ENCODE results near the gene CBLC. TPM values are rescaled to one million over a fixed set of nuclear protein-coding genes. Genes with fewer than 3 reads are reported as not detected.

Gene CBLC
- total RNA-seq, 1 experiment from 2014 or later, result 54.3 TPM

DNA sequence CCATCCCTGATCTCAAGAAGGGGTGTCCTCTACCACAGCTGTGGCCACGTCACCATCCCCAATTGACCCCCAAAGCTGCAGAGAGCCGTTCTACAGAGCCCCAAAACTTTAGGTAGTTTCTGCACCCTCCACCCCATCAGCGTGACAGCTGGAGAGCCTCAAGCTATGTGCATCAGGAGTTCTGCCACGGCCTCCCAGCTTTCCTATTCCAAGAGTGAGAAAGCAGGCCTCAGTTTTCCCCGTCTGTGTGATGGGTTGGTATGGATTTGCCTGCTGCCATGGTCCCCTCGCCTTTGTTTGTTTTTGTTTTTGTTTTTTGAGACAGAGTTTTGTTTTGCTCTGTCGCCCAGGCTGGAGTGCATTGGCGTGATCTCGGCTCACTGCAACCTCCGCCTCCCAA, 27.7 kb upstream of the CBLC start:
- intact Hi-C loops (cut with micrococcal nuclease; ENCODE audit: unreplicated experiment), result no loop called here
- no TSS peak for BruUV-seq (replicated peaks)
- Mint-ChIP-seq H3K4me1 (ENCODE audit: low read depth, unreplicated experiment) (peaks cover 80% of the 10 kb centered on the region), H3K27ac (ENCODE audit: unreplicated experiment) (peak overlapping the region; percentile 74), H3K36me3 (ENCODE audit: insufficient read depth, unreplicated experiment) (peaks cover 89% of the 10 kb centered on the region), H3K9me3 (ENCODE audit: low read depth, unreplicated experiment) (no peaks in the 10 kb centered on the region), H3K27me3 (ENCODE audit: unreplicated experiment) (no peaks in the 10 kb centered on the region), H3K4me3 (ENCODE audit: low read depth, unreplicated experiment) (peak overlapping the region; percentile 72)
- no peak for DNase-seq
- CTCF ChIA-PET, result no interaction called here
- TF ChIP-seq, protein P1, sequence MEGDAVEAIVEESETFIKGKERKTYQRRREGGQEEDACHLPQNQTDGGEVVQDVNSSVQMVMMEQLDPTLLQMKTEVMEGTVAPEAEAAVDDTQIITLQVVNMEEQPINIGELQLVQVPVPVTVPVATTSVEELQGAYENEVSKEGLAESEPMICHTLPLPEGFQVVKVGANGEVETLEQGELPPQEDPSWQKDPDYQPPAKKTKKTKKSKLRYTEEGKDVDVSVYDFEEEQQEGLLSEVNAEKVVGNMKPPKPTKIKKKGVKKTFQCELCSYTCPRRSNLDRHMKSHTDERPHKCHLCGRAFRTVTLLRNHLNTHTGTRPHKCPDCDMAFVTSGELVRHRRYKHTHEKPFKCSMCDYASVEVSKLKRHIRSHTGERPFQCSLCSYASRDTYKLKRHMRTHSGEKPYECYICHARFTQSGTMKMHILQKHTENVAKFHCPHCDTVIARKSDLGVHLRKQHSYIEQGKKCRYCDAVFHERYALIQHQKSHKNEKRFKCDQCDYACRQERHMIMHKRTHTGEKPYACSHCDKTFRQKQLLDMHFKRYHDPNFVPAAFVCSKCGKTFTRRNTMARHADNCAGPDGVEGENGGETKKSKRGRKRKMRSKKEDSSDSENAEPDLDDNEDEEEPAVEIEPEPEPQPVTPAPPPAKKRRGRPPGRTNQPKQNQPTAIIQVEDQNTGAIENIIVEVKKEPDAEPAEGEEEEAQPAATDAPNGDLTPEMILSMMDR (IDR thresholded peaks at IDR 0.05; ENCODE audit: unreplicated experiment), result no peak

DNA sequence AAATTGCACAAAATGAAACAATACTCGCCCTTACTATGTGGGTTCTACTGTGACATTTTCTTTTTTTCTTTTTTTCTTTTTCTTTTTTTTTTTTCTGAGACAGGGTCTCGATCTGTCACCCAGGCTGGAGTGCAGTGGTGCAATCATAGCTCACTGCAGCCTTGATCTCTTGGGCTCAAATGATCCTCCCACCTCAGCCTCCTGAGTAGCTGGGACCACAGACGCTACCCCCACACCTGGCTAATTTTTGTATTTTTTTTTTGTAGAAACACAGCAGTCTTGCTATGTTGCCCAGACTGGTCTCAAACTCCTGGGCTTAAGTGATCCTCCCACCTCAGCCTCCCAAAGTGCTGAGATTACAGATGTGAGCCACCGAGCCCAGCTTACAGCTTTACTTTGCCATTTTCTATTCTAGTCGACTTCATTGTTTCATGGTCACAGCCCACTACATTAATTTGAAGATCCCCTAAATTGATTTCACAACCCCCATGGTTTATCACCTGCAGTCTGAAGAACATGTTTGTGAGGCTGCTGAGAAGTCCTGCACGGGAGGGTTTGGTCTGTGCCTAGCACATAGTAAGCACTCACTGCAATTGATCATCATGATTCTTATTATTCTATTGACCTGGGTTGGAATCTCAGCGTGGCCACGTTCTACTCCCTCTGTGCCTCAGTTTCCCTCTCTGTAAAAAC, 25.4 kb upstream of the CBLC start:
- peaks cover 69% of the 10 kb centered on the region for H3K4me1 Mint-ChIP-seq (ENCODE audit: low read depth, unreplicated experiment)
- intact Hi-C loops (cut with micrococcal nuclease; ENCODE audit: unreplicated experiment), result loop anchor here (2.0 kb wide), 1 partner anchor 27 kb away; no protein-coding TSS in a partner anchor
- peak overlapping the region; percentile 93 for H3K27ac Mint-ChIP-seq (ENCODE audit: unreplicated experiment)

DNA sequence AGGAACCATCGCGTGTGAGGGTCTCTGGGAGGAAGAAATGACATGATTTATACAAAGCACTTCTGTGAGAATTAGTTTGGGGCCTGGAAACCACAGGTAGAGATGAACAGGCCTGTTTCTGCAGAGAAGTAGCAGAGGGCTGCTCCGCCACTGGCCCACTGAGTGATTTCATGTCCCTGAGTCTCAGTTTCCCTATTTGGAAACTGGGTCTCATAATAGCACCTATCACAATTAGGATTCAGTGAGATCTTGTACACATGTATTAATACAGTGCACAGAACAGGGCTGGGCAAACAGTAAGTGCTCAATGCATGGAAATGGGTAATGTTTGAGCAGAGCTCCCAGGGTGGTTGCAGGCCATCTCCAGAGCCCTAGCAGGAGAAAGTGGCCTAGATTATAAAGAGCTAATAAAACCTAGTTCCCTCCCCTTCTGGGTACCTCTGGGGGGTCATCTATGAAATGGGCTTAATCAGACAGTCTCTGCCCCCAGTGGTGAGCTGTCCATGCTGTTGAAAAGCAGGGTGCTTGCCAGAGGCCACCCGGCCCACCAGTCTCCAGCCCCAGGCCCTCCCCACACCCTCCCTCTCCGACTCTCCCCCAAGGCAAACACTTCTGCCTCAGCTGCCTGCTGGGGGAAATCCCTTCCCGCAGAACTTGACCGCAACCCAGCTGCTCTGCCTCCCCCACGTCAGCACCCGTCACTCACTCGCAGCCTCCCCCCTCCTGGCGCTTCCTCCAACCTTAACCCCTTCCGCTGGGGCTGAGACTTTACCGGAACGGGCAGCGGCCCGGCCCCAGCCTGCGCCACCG, 24.7 kb upstream of the CBLC start:
- Mint-ChIP-seq H3K36me3 (ENCODE audit: insufficient read depth, unreplicated experiment) (peaks cover 86% of the 10 kb centered on the region), H3K4me3 (ENCODE audit: low read depth, unreplicated experiment) (peak overlapping the region; percentile 67), H3K27me3 (ENCODE audit: unreplicated experiment) (no peaks in the 10 kb centered on the region), H3K4me1 (ENCODE audit: low read depth, unreplicated experiment) (peaks cover 64% of the 10 kb centered on the region), H3K27ac (ENCODE audit: unreplicated experiment) (peak overlapping the region; percentile 93), H3K9me3 (ENCODE audit: low read depth, unreplicated experiment) (no peaks in the 10 kb centered on the region)
- intact Hi-C loops (cut with micrococcal nuclease; ENCODE audit: unreplicated experiment), result loop anchor here (2.0 kb wide), 1 partner anchor 28 kb away; no protein-coding TSS in a partner anchor
- DNase-seq, result peak; percentile 97
- CTCF ChIA-PET, result interaction anchor here (1.2 to 3.1 kb wide), 5 partner anchors 11 to 29 kb away, joined by 5 to 26 read pairs (median 7); no protein-coding TSS in a partner anchor
- no TSS peak for BruUV-seq (replicated peaks)
- TF ChIP-seq, protein P1 (IDR thresholded peaks at IDR 0.05; ENCODE audit: unreplicated experiment), result no peak

More for the DNA sequence above, 25.4 kb upstream of the CBLC start:
- DNase-seq, result no peak
- CTCF ChIA-PET, result interaction anchor here (0.6 to 3.1 kb wide), 4 partner anchors 13 to 343 kb away, joined by 4 to 26 read pairs (median 14); no protein-coding TSS in a partner anchor
- Mint-ChIP-seq H3K27me3 (ENCODE audit: unreplicated experiment) (no peaks in the 10 kb centered on the region), H3K4me3 (ENCODE audit: low read depth, unreplicated experiment) (peak overlapping the region; percentile 67), H3K9me3 (ENCODE audit: low read depth, unreplicated experiment) (no peaks in the 10 kb centered on the region), H3K36me3 (ENCODE audit: insufficient read depth, unreplicated experiment) (peaks cover 87% of the 10 kb centered on the region)
- TF ChIP-seq, protein P1 (IDR thresholded peaks at IDR 0.05; ENCODE audit: unreplicated experiment), result no peak
- BruUV-seq (replicated peaks), result no TSS peak

DNA sequence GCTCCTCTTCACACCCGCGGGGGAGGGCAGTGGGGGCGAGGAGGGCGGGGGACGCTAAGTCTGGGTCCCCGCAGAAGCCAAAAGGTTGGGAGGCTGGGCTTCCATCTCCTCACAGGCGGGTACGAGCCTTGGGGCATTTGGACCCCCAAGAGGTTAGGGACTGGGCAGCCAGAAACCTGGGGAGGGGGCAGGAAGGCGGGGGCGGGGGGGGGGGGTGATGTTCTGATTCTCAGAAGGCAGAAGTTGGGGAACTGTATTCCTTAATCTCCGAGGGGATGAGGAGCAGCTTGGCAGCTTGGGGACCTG, 24.1 kb upstream of the CBLC start:
- Mint-ChIP-seq H3K27me3 (ENCODE audit: unreplicated experiment) (no peaks in the 10 kb centered on the region), H3K9me3 (ENCODE audit: low read depth, unreplicated experiment) (no peaks in the 10 kb centered on the region), H3K36me3 (ENCODE audit: insufficient read depth, unreplicated experiment) (peaks cover 87% of the 10 kb centered on the region), H3K4me3 (ENCODE audit: low read depth, unreplicated experiment) (peak overlapping the region; percentile 67), H3K27ac (ENCODE audit: unreplicated experiment) (peak overlapping the region; percentile 93), H3K4me1 (ENCODE audit: low read depth, unreplicated experiment) (peaks cover 60% of the 10 kb centered on the region)
- BruUV-seq (replicated peaks), result no TSS peak
- intact Hi-C loops (cut with micrococcal nuclease; ENCODE audit: unreplicated experiment), result loop anchor here (2.0 kb wide), 1 partner anchor 29 kb away; no protein-coding TSS in a partner anchor
- no peak for DNase-seq
- CTCF ChIA-PET, result interaction anchor here (1.2 to 3.1 kb wide), 5 partner anchors 12 to 29 kb away, joined by 5 to 26 read pairs (median 7); no protein-coding TSS in a partner anchor
- TF ChIP-seq, protein P1 (IDR thresholded peaks at IDR 0.05; ENCODE audit: unreplicated experiment), result no peak

Data from Calu3 (cell line).